Mammary microvascular endothelial cell (primary cell): ENCODE results near the gene SLC19A3. TPM values are rescaled to one million over a fixed set of nuclear protein-coding genes. Genes with fewer than 3 reads are reported as not detected.

Experiments used
- total RNA-seq: library from RNA; depleted of rRNA; stranded (reverse); fragments of >200 nt; gene quantifications from 2 replicates; pipeline ENCODE4 v1.2.3, GENCODE V29; 2015

Gene SLC19A3
- not detected in 2 replicates for total RNA-seq

GRCh38 chr2:227717687-227718567 lies at the start of gene SLC19A3:
TSS of gene SLC19A3 (minus strand) at chr2:227718028. CDS start at chr2:227702318, 15,710 bp downstream.

GRCh38 chr2:227745594-227745993 lies 27.8 kb upstream of the SLC19A3 start, which contains the start of gene SCYGR8:
TSS of gene SCYGR8 (plus strand) at chr2:227745894. CDS start at chr2:227745894, 0 bp downstream.

GRCh38 chr2:227728035-227728434 lies 10.2 kb upstream of the SLC19A3 start, which contains the start of gene SCYGR7:
TSS of gene SCYGR7 (plus strand) at chr2:227728335. CDS start at chr2:227728335, 0 bp downstream.

GRCh38 chr2:227724394-227725039 lies 6.7 kb upstream of the SLC19A3 start, which contains the start of gene SCYGR6:
TSS of gene SCYGR6 (minus strand) at chr2:227724757. CDS start at chr2:227724757, 0 bp downstream.

GRCh38 chr2:227666631-227667170 lies 51.1 kb downstream of the SLC19A3 start, which contains the start of gene SCYGR5:
TSS of gene SCYGR5 (plus strand) at chr2:227666804. CDS start at chr2:227666804, 0 bp downstream.

Other genes starting within 250 kb of the SLC19A3 start
- gene AGFG1, start 245.9 kb downstream of the SLC19A3 start, total RNA-seq: 67.0 and 79.0 TPM in 2 replicates
- gene SCYGR2, start 119.1 kb downstream of the SLC19A3 start, total RNA-seq: not detected in 2 replicates
- gene SCYGR3, start 103.2 kb downstream of the SLC19A3 start, total RNA-seq: not detected in 2 replicates
- not detected in 2 replicates for gene SCYGR4, start 100.5 kb downstream of the SLC19A3 start, total RNA-seq
- gene SCYGR5, start 51.2 kb downstream of the SLC19A3 start, total RNA-seq: not detected in 2 replicates
- not detected in 2 replicates for gene SCYGR6, start 6.7 kb upstream of the SLC19A3 start, total RNA-seq
- not detected in 2 replicates for gene SCYGR7, start 10.3 kb upstream of the SLC19A3 start, total RNA-seq
- not detected in 2 replicates for gene SCYGR8, start 27.9 kb upstream of the SLC19A3 start, total RNA-seq
- gene CCL20, start 95.8 kb upstream of the SLC19A3 start, total RNA-seq: 4.6 and 6.5 TPM in 2 replicates
- 0.20 and 0.25 TPM in 2 replicates for gene DAW1, start 153.6 kb upstream of the SLC19A3 start, total RNA-seq